DND-41 (cell line): Measurements from ENCODE around the gene LRRC25.

Experiments
- ATAC-seq: fragments of 200-7000 bp; cut with Tn5 transposase; 3 replicates; pipeline ENCODE4 v1.9.1; 2021; ENCODE audit warnings: low read depth; ENCODE audit not compliant: insufficient read depth
- DNase-seq: peaks from one replicate; pipeline ENCODE4 v3.0.0-alpha.2; 2020
- H2AFZ ChIP-seq: 2 replicates; pipeline ENCODE4 v1.6.0; 2012; ENCODE audit warnings: low read depth, low read length
- H3K27ac ChIP-seq: 2 replicates; pipeline ENCODE4 v1.5.1; 2012; ENCODE audit warnings: low read length, inconsistent platforms
- H3K27me3 ChIP-seq: fragments of 200-600 bp; sonication (generic); 2 replicates; pipeline ENCODE4 v1.6.0; 2012; ENCODE audit warnings: low read length, mild to moderate bottlenecking, inconsistent platforms; ENCODE audit not compliant: insufficient read depth, poor library complexity
- H3K36me3 ChIP-seq: 2 replicates; pipeline ENCODE4 v1.5.1; 2012; ENCODE audit warnings: low read length, inconsistent platforms; ENCODE audit not compliant: insufficient read depth
- H3K4me1 ChIP-seq: 2 replicates; pipeline ENCODE4 v1.5.1; 2012; ENCODE audit warnings: mild to moderate bottlenecking, low read length; ENCODE audit not compliant: insufficient read depth
- H3K4me2 ChIP-seq: 2 replicates; pipeline ENCODE4 v1.6.0; 2012; ENCODE audit warnings: mild to moderate bottlenecking, moderate library complexity, low read length, inconsistent platforms; ENCODE audit not compliant: insufficient read depth
- H3K4me3 ChIP-seq, 2 experiments: fragments of 200-600 bp in 1 of 2; shearing (Covaris generic) in 1 of 2; 2 replicates each; pipeline ENCODE4 v1.5.1; 2012 to 2016; ENCODE audit warnings: inconsistent platforms in 2 of 2, low read length in 2 of 2, mild to moderate bottlenecking in 2 of 2, low read depth in 1 of 2, moderate library complexity in 1 of 2
- H3K79me2 ChIP-seq: 2 replicates; pipeline ENCODE4 v1.6.0; 2012; ENCODE audit warnings: low read length, inconsistent platforms; ENCODE audit not compliant: insufficient read depth
- H3K9ac ChIP-seq: 2 replicates; pipeline ENCODE4 v1.6.0; 2012; ENCODE audit warnings: low read depth, mild to moderate bottlenecking, inconsistent platforms, low read length, moderate library complexity
- H3K9me3 ChIP-seq: 2 replicates; pipeline ENCODE4 v1.5.1; 2012; ENCODE audit warnings: low read length, moderate library complexity, mild to moderate bottlenecking, inconsistent platforms; ENCODE audit not compliant: insufficient read depth, severe bottlenecking
- H4K20me1 ChIP-seq: 2 replicates; pipeline ENCODE4 v1.6.0; 2012; ENCODE audit warnings: low read length; ENCODE audit not compliant: insufficient read depth
- CTCF ChIP-seq: IDR thresholded peaks from 2 replicates; pipeline ENCODE4 v1.5.1; 2012; ENCODE audit warnings: borderline replicate concordance, low read length, moderate library complexity, mild to moderate bottlenecking; ENCODE audit not compliant: poor library complexity, severe bottlenecking; ENCODE audit errors: extremely low read depth
- EZH2 ChIP-seq: IDR thresholded peaks from 3 replicates; pipeline ENCODE4 v1.6.1; 2012; ENCODE audit warnings: borderline replicate concordance, low read depth, mild to moderate bottlenecking, moderate library complexity, low read length, inconsistent platforms; ENCODE audit not compliant: severe bottlenecking

LRRC25 gene

GRCh38 chr19:18392926-18393325 is 4.5 kb downstream of the LRRC25 start:
- H3K4me2 ChIP-seq = no peak overlapping the region
- TF ChIP-seq CTCF (no peak), EZH2 (no peak)
- ATAC-seq (no peak), DNase-seq (no peak)
- no peaks in the 10 kb centered on the region for H3K9me3 ChIP-seq
- no peak overlapping the region for H2AFZ ChIP-seq
- peaks cover 9% of the 10 kb centered on the region for H3K27me3 ChIP-seq
- no peak overlapping the region for H3K4me3 ChIP-seq
- H4K20me1 ChIP-seq = no peaks in the 10 kb centered on the region
- H3K27ac ChIP-seq = no peak overlapping the region
- peaks cover 14% of the 10 kb centered on the region for H3K4me1 ChIP-seq
- no peaks in the 10 kb centered on the region for H3K79me2 ChIP-seq
- H3K9ac ChIP-seq = no peak overlapping the region
- H3K36me3 ChIP-seq = no peaks in the 10 kb centered on the region

GRCh38 chr19:18392417-18392816 is 5.0 kb downstream of the LRRC25 start:
- Histone ChIP-seq H3K9me3 (no peaks in the 10 kb centered on the region), H3K27me3 (peaks cover 11% of the 10 kb centered on the region), H4K20me1 (no peaks in the 10 kb centered on the region), H2AFZ (no peak overlapping the region), H3K9ac (no peak overlapping the region), H3K4me1 (peaks cover 15% of the 10 kb centered on the region), H3K4me3 (no peak overlapping the region), H3K27ac (no peak overlapping the region), H3K36me3 (no peaks in the 10 kb centered on the region), H3K4me2 (no peak overlapping the region), H3K79me2 (no peaks in the 10 kb centered on the region)
- DNase-seq (no peak), ATAC-seq (no peak)
- TF ChIP-seq EZH2 (no peak), CTCF (no peak)

- H3K4me3 ChIP-seq = no peak overlapping the region
- H3K9ac ChIP-seq = no peak overlapping the region
- no peak for DNase-seq
- H2AFZ ChIP-seq = no peak overlapping the region
- ATAC-seq = no peak
- H4K20me1 ChIP-seq = no peaks in the 10 kb centered on the region
- no peaks in the 10 kb centered on the region for H3K9me3 ChIP-seq
- no peak for TF ChIP-seq CTCF
- no peak for TF ChIP-seq EZH2
- no peak overlapping the region for H3K4me2 ChIP-seq
- H3K4me1 ChIP-seq = peaks cover 15% of the 10 kb centered on the region
- H3K79me2 ChIP-seq = no peaks in the 10 kb centered on the region
- no peak overlapping the region for H3K27ac ChIP-seq
- no peaks in the 10 kb centered on the region for H3K36me3 ChIP-seq
- H3K27me3 ChIP-seq = peaks cover 11% of the 10 kb centered on the region
Observed at GRCh38 chr19:18391509-18392075, 5.8 kb downstream of the LRRC25 start.
